ENCODE measurements around the gene HOXD9.

Gene HOXD9

GRCh38 chr2:176127774-176128072, 5.2 kb downstream of the HOXD9 start:
- no peak for TF ChIP-seq CTCF (IDR thresholded peaks at IDR 0.05; ENCODE audit: low read depth, low read length)
- DNase-seq (ENCODE audit: extremely low read depth, low read depth) = no peak

GRCh38 chr2:176128172-176128981, 5.9 kb downstream of the HOXD9 start:
- no peak for DNase-seq (ENCODE audit: extremely low read depth, low read depth)
- no peak for TF ChIP-seq CTCF (IDR thresholded peaks at IDR 0.05; ENCODE audit: low read depth, low read length)

GRCh38 chr2:176128982-176129796, 6.7 kb downstream of the HOXD9 start, which contains the start of gene HOXD8:
Gene HOXD8, plus strand, starts transcription at chr2:176129705. Its CDS starts 662 bp downstream, at chr2:176130367.
- DNase-seq (ENCODE audit: extremely low read depth, low read depth) = peak; percentile 3
- no peak for TF ChIP-seq CTCF (IDR thresholded peaks at IDR 0.05; ENCODE audit: low read depth, low read length)

GRCh38 chr2:176129813-176130146, 7.3 kb downstream of the HOXD9 start:
- no peak for DNase-seq (ENCODE audit: extremely low read depth, low read depth)

GRCh38 chr2:176130147-176130956, 7.8 kb downstream of the HOXD9 start:
- TF ChIP-seq CTCF (IDR thresholded peaks at IDR 0.05; ENCODE audit: low read depth, low read length) = no peak
- no peak for DNase-seq (ENCODE audit: extremely low read depth, low read depth)

More at GRCh38 chr2:176129813-176130146, 7.3 kb downstream of the HOXD9 start:
- TF ChIP-seq CTCF (IDR thresholded peaks at IDR 0.05; ENCODE audit: low read depth, low read length) = no peak

- no peak for DNase-seq (ENCODE audit: extremely low read depth, low read depth)
Measured at GRCh38 chr2:176130957-176131847, 8.7 kb downstream of the HOXD9 start.

More at GRCh38 chr2:176130957-176131847, 8.7 kb downstream of the HOXD9 start:
- no peak for TF ChIP-seq CTCF (IDR thresholded peaks at IDR 0.05; ENCODE audit: low read depth, low read length)

All from AG09319 (cell line).